HEK293 (cell line): ENCODE results near the gene TSLP.

Source experiments
- CTCF ChIA-PET: fragments of 350-600 bp; formaldehyde crosslinking; extraction: SDS; loops from one replicate; lab custom pipeline; 2021; ENCODE audit warnings: antibody characterized with exemption; lab: Yijun Ruan, JAX
- POLR2A ChIA-PET: fragments of 300-600 bp; formaldehyde crosslinking; extraction: SDS; loops from one replicate; lab custom pipeline; 2020; ENCODE audit warnings: antibody characterized with exemption, inconsistent platforms; lab: Yijun Ruan, JAX
- H3K27ac ChIP-seq: fragments of 200-500 bp; sonication (Bioruptor generic); 2 replicates; pipeline ENCODE4 v1.5.1; 2014; ENCODE audit warnings: low read depth, low read length, control low read depth, inconsistent platforms; ENCODE audit errors: extremely low read depth
- H3K36me3 ChIP-seq, 2 experiments: fragments of 200-500 bp in 1 of 2; sonication (Bioruptor generic) in 1 of 2; 1 replicate in 1 of 2; 2 replicates in 1 of 2; pipeline ENCODE4 v1.5.1; 2014 to 2017; ENCODE audit warnings: inconsistent platforms in 2 of 2, low read length in 2 of 2; ENCODE audit not compliant: control insufficient read depth in 2 of 2, insufficient read depth in 1 of 2
- H3K4me1 ChIP-seq: fragments of 200-500 bp; sonication (Bioruptor generic); 2 replicates; pipeline ENCODE4 v1.5.1; 2014; ENCODE audit warnings: mild to moderate bottlenecking, low read length, inconsistent platforms; ENCODE audit not compliant: control insufficient read depth, insufficient read depth
- H3K4me3 ChIP-seq: 2 replicates; pipeline ENCODE4 v1.5.1; 2011; ENCODE audit warnings: low read depth, mild to moderate bottlenecking, control low read depth, low read length, moderate library complexity
- H3K9me3 ChIP-seq: fragments of 200-500 bp; sonication (Bioruptor generic); 2 replicates; pipeline ENCODE4 v1.5.1; 2014; ENCODE audit warnings: low read depth, low read length, inconsistent platforms; ENCODE audit not compliant: control insufficient read depth, insufficient read depth
- EGR2 ChIP-seq: fragments of 450-650 bp; formaldehyde crosslinking; IDR thresholded peaks from 2 replicates; pipeline ENCODE4 v1.5.1; 2016; ENCODE audit warnings: low read depth, missing biosample characterization, missing genetic modification characterization
- SALL2 ChIP-seq: fragments of 450-650 bp; formaldehyde crosslinking; IDR thresholded peaks from 2 replicates; pipeline ENCODE4 v1.5.0; 2017; ENCODE audit warnings: missing biosample characterization, mild to moderate bottlenecking, missing genetic modification characterization, borderline replicate concordance
- SP3 ChIP-seq: fragments of 450-650 bp; formaldehyde crosslinking; IDR thresholded peaks from 2 replicates; pipeline ENCODE4 v1.5.1; 2016; ENCODE audit warnings: missing biosample characterization, missing genetic modification characterization
- TRIM28 ChIP-seq: IDR thresholded peaks from 2 replicates; pipeline ENCODE4 v1.6.1; 2011; ENCODE audit warnings: low read length, control low read depth, borderline replicate concordance
- ZBTB20 ChIP-seq: fragments of 450-650 bp; formaldehyde crosslinking; IDR thresholded peaks from 2 replicates; pipeline ENCODE4 v1.5.1; 2016; ENCODE audit warnings: missing biosample characterization, missing genetic modification characterization
- ZBTB21 ChIP-seq: fragments of 450-650 bp; formaldehyde crosslinking; IDR thresholded peaks from 2 replicates; pipeline ENCODE4 v1.5.1; 2017; ENCODE audit warnings: missing biosample characterization, missing genetic modification characterization
- ZFP3 ChIP-seq: fragments of 450-650 bp; formaldehyde crosslinking; IDR thresholded peaks from 2 replicates; pipeline ENCODE4 v1.5.1; 2016; ENCODE audit warnings: low read depth, missing biosample characterization, missing genetic modification characterization
- ZNF140 ChIP-seq: fragments of 450-650 bp; formaldehyde crosslinking; IDR thresholded peaks from 2 replicates; pipeline ENCODE4 v1.5.1; 2016; ENCODE audit warnings: missing biosample characterization, missing genetic modification characterization
- ZNF146 ChIP-seq: fragments of 450-650 bp; formaldehyde crosslinking; IDR thresholded peaks from 2 replicates; pipeline ENCODE4 v1.5.1; 2016; ENCODE audit warnings: missing biosample characterization, missing genetic modification characterization
- ZNF23 ChIP-seq: fragments of 450-650 bp; formaldehyde crosslinking; IDR thresholded peaks from 2 replicates; pipeline ENCODE4 v1.5.1; 2016; ENCODE audit warnings: missing biosample characterization, missing genetic modification characterization, borderline replicate concordance
- ZNF24 ChIP-seq: fragments of 450-650 bp; formaldehyde crosslinking; IDR thresholded peaks from 2 replicates; pipeline ENCODE4 v1.5.1; 2016; ENCODE audit warnings: missing biosample characterization, missing genetic modification characterization
- ZNF266 ChIP-seq: fragments of 450-650 bp; formaldehyde crosslinking; IDR thresholded peaks from 2 replicates; pipeline ENCODE4 v1.5.1; 2016; ENCODE audit warnings: missing biosample characterization, missing genetic modification characterization, low read depth
- ZNF302 ChIP-seq: fragments of 450-650 bp; formaldehyde crosslinking; IDR thresholded peaks from 2 replicates; pipeline ENCODE4 v1.5.1; 2016; ENCODE audit warnings: missing biosample characterization, missing genetic modification characterization, low read depth
- ZNF324 ChIP-seq: fragments of 450-650 bp; formaldehyde crosslinking; IDR thresholded peaks from 2 replicates; pipeline ENCODE4 v1.5.1; 2016; ENCODE audit warnings: missing biosample characterization, missing genetic modification characterization
- ZNF335 ChIP-seq: fragments of 450-650 bp; formaldehyde crosslinking; conservative IDR thresholded peaks from 2 replicates; pipeline ENCODE4 v1.5.1; 2016; ENCODE audit warnings: missing biosample characterization, missing genetic modification characterization
- ZNF37A ChIP-seq: fragments of 450-650 bp; IDR thresholded peaks from 2 replicates; pipeline ENCODE4 v1.5.1; 2018; ENCODE audit warnings: missing biosample characterization, missing genetic modification characterization
- ZNF391 ChIP-seq: fragments of 450-650 bp; formaldehyde crosslinking; IDR thresholded peaks from 2 replicates; pipeline ENCODE4 v1.5.1; 2016; ENCODE audit warnings: low read depth, missing biosample characterization, missing genetic modification characterization, borderline replicate concordance
- ZNF501 ChIP-seq: fragments of 450-650 bp; formaldehyde crosslinking; IDR thresholded peaks from 2 replicates; pipeline ENCODE4 v1.5.1; 2016; ENCODE audit warnings: missing biosample characterization, missing genetic modification characterization
- ZNF529 ChIP-seq: fragments of 450-650 bp; formaldehyde crosslinking; IDR thresholded peaks from 2 replicates; pipeline ENCODE4 v1.5.1; 2017; ENCODE audit warnings: missing genetic modification characterization, missing biosample characterization; ENCODE audit not compliant: insufficient replicate concordance
- ZNF530 ChIP-seq: fragments of 450-650 bp; formaldehyde crosslinking; IDR thresholded peaks from 2 replicates; pipeline ENCODE4 v1.5.1; 2016; ENCODE audit warnings: low read depth, missing biosample characterization, missing genetic modification characterization
- ZNF560 ChIP-seq: fragments of 450-650 bp; formaldehyde crosslinking; IDR thresholded peaks from 2 replicates; pipeline ENCODE4 v1.5.1; 2017; ENCODE audit warnings: missing biosample characterization, missing genetic modification characterization, borderline replicate concordance
- ZNF629 ChIP-seq: fragments of 450-650 bp; formaldehyde crosslinking; IDR thresholded peaks from 2 replicates; pipeline ENCODE4 v1.5.1; 2017; ENCODE audit warnings: missing biosample characterization, missing genetic modification characterization
- ZNF658 ChIP-seq: fragments of 450-650 bp; formaldehyde crosslinking; IDR thresholded peaks from 2 replicates; pipeline ENCODE4; 2016; ENCODE audit warnings: missing biosample characterization, missing genetic modification characterization
- ZNF660 ChIP-seq: fragments of 450-650 bp; IDR thresholded peaks from 2 replicates; pipeline ENCODE4 v1.5.1; 2018; ENCODE audit warnings: missing biosample characterization, mild to moderate bottlenecking, missing genetic modification characterization
- ZNF747 ChIP-seq: fragments of 450-650 bp; formaldehyde crosslinking; IDR thresholded peaks from 2 replicates; pipeline ENCODE4 v1.5.1; 2016; ENCODE audit warnings: missing biosample characterization, missing genetic modification characterization
- ZSCAN16 ChIP-seq: fragments of 450-650 bp; formaldehyde crosslinking; IDR thresholded peaks from 2 replicates; pipeline ENCODE4 v1.5.1; 2016; ENCODE audit warnings: missing biosample characterization, missing genetic modification characterization
- TF ChIP-seq, protein P1 (sequence below): fragments of 450-650 bp; formaldehyde crosslinking; IDR thresholded peaks from 2 replicates; pipeline ENCODE4 v1.5.1; 2017; ENCODE audit warnings: missing biosample characterization, missing genetic modification characterization
- TF ChIP-seq, protein P2 (sequence below): fragments of 450-650 bp; formaldehyde crosslinking; IDR thresholded peaks from 2 replicates; pipeline ENCODE4 v1.5.1; 2016; ENCODE audit warnings: missing biosample characterization, missing genetic modification characterization, low read depth
- TF ChIP-seq, protein P3 (sequence below): sonication (generic); formaldehyde crosslinking; IDR thresholded peaks from 2 replicates; pipeline ENCODE4 v1.8.1; 2022; ENCODE audit warnings: mild to moderate bottlenecking, moderate library complexity, missing genetic modification reagents
- TF ChIP-seq, protein P4 (sequence below): fragments of 450-650 bp; formaldehyde crosslinking; IDR thresholded peaks from 2 replicates; pipeline ENCODE4 v1.5.1; 2016; ENCODE audit warnings: missing biosample characterization, missing genetic modification characterization
- TF ChIP-seq, protein P5 (sequence below): fragments of 450-650 bp; formaldehyde crosslinking; IDR thresholded peaks from 2 replicates; pipeline ENCODE4 v1.5.1; 2016; ENCODE audit warnings: missing biosample characterization, missing genetic modification characterization
- TF ChIP-seq, protein P6 (sequence below): fragments of 450-650 bp; formaldehyde crosslinking; IDR thresholded peaks from 2 replicates; pipeline ENCODE4 v1.5.1; 2017; ENCODE audit warnings: missing biosample characterization, missing genetic modification characterization

The TSLP gene

DNA sequence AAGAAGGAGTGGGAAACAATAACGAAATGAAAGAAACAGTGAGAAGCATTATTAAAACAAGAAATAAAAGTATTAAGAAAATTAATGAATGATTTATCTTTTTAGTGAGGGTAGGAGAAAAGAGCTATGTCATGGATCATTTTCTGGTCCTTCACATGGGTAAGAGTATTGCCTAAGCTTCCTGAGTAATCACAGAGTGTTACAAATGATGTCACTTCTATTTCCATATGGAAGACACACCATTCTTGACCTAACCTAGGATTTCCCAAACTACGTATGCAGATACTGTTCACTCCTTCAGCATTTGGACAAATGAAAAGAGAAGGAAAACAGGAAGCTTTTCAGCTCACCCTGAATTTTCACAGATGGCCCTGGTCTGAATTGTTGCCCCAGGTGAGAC lies 3.3 kb upstream of the TSLP start:
- Histone ChIP-seq H3K4me3 (no peak overlapping the region), H3K4me1 (no peaks in the 10 kb centered on the region; the same call in 1 of the 2 replicates), H3K9me3 (no peaks in the 10 kb centered on the region), H3K36me3 (no peaks in the 10 kb centered on the region), H3K27ac (no peak overlapping the region)
- POLR2A ChIA-PET, result no interaction called here
- CTCF ChIA-PET, result no interaction called here
- TF ChIP-seq, protein P1, sequence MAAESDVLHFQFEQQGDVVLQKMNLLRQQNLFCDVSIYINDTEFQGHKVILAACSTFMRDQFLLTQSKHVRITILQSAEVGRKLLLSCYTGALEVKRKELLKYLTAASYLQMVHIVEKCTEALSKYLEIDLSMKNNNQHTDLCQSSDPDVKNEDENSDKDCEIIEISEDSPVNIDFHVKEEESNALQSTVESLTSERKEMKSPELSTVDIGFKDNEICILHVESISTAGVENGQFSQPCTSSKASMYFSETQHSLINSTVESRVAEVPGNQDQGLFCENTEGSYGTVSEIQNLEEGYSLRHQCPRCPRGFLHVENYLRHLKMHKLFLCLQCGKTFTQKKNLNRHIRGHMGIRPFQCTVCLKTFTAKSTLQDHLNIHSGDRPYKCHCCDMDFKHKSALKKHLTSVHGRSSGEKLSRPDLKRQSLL (tag by site-specific recombination), result no peak
- TF ChIP-seq ZSCAN16 (tag by site-specific recombination) (no peak), SALL2 (tag by site-specific recombination) (no peak), ZBTB20 (tag by site-specific recombination) (no peak), ZNF560 (no peak), EGR2 (tag by site-specific recombination) (no peak), ZNF324 (tag by site-specific recombination) (no peak), ZNF530 (tag by site-specific recombination) (no peak), ZNF266 (tag by site-specific recombination) (no peak), ZNF23 (tag by site-specific recombination) (no peak), ZNF747 (tag by site-specific recombination) (no peak), ZNF660 (tag by site-specific recombination) (peak; percentile 29; the same call in 1 of the 2 replicates), ZNF302 (tag by site-specific recombination) (no peak), ZNF146 (tag by site-specific recombination) (no peak), ZNF529 (tag by site-specific recombination) (no peak), ZNF37A (tag by site-specific recombination) (no peak), ZNF391 (tag by site-specific recombination) (no peak), ZNF629 (peak; percentile 40), TRIM28 (no peak), ZBTB21 (tag by site-specific recombination) (peak; percentile 63), ZNF658 (tag by site-specific recombination) (no peak), ZNF501 (tag by site-specific recombination) (no peak), SP3 (tag by site-specific recombination) (no peak), ZNF335 (no peak; the same call in 1 of the 2 replicates), ZNF140 (tag by site-specific recombination) (no peak), ZNF24 (tag by site-specific recombination) (no peak), ZFP3 (tag by site-specific recombination) (no peak)
- TF ChIP-seq, protein P2, sequence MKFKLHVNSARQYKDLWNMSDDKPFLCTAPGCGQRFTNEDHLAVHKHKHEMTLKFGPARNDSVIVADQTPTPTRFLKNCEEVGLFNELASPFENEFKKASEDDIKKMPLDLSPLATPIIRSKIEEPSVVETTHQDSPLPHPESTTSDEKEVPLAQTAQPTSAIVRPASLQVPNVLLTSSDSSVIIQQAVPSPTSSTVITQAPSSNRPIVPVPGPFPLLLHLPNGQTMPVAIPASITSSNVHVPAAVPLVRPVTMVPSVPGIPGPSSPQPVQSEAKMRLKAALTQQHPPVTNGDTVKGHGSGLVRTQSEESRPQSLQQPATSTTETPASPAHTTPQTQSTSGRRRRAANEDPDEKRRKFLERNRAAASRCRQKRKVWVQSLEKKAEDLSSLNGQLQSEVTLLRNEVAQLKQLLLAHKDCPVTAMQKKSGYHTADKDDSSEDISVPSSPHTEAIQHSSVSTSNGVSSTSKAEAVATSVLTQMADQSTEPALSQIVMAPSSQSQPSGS (tag by site-specific recombination), result peak; percentile 84
- TF ChIP-seq, protein P3, sequence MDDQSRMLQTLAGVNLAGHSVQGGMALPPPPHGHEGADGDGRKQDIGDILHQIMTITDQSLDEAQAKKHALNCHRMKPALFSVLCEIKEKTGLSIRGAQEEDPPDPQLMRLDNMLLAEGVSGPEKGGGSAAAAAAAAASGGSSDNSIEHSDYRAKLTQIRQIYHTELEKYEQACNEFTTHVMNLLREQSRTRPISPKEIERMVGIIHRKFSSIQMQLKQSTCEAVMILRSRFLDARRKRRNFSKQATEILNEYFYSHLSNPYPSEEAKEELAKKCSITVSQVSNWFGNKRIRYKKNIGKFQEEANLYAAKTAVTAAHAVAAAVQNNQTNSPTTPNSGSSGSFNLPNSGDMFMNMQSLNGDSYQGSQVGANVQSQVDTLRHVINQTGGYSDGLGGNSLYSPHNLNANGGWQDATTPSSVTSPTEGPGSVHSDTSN (CRISPR knock-in tag), result no peak
- TF ChIP-seq, protein P4, sequence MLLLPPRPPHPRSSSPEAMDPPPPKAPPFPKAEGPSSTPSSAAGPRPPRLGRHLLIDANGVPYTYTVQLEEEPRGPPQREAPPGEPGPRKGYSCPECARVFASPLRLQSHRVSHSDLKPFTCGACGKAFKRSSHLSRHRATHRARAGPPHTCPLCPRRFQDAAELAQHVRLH, result no peak
- TF ChIP-seq, protein P5, sequence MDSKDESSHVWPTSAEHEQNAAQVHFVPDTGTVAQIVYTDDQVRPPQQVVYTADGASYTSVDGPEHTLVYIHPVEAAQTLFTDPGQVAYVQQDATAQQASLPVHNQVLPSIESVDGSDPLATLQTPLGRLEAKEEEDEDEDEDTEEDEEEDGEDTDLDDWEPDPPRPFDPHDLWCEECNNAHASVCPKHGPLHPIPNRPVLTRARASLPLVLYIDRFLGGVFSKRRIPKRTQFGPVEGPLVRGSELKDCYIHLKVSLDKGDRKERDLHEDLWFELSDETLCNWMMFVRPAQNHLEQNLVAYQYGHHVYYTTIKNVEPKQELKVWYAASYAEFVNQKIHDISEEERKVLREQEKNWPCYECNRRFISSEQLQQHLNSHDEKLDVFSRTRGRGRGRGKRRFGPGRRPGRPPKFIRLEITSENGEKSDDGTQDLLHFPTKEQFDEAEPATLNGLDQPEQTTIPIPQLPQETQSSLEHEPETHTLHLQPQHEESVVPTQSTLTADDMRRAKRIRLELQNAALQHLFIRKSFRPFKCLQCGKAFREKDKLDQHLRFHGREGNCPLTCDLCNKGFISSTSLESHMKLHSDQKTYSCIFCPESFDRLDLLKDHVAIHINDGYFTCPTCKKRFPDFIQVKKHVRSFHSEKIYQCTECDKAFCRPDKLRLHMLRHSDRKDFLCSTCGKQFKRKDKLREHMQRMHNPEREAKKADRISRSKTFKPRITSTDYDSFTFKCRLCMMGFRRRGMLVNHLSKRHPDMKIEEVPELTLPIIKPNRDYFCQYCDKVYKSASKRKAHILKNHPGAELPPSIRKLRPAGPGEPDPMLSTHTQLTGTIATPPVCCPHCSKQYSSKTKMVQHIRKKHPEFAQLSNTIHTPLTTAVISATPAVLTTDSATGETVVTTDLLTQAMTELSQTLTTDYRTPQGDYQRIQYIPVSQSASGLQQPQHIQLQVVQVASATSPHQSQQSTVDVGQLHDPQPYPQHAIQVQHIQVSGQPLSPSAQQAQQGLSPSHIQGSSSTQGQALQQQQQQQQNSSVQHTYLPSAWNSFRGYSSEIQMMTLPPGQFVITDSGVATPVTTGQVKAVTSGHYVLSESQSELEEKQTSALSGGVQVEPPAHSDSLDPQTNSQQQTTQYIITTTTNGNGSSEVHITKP, result no peak
- TF ChIP-seq, protein P6, sequence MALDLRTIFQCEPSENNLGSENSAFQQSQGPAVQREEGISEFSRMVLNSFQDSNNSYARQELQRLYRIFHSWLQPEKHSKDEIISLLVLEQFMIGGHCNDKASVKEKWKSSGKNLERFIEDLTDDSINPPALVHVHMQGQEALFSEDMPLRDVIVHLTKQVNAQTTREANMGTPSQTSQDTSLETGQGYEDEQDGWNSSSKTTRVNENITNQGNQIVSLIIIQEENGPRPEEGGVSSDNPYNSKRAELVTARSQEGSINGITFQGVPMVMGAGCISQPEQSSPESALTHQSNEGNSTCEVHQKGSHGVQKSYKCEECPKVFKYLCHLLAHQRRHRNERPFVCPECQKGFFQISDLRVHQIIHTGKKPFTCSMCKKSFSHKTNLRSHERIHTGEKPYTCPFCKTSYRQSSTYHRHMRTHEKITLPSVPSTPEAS (tag by site-specific recombination), result no peak
